Measurements from ENCODE around the gene GALNT5. TPM values are rescaled to one million over a fixed set of nuclear protein-coding genes. Genes with fewer than 3 reads are reported as not detected.

The GALNT5 gene
- total and polyA plus RNA-seq, 10 of the 15 experiments (the other 5 are each of a cell fraction or from before 2014, with no cell fraction given): under 0.01 to 0.25 (median 0.03) TPM; not detected in 4

DNA sequence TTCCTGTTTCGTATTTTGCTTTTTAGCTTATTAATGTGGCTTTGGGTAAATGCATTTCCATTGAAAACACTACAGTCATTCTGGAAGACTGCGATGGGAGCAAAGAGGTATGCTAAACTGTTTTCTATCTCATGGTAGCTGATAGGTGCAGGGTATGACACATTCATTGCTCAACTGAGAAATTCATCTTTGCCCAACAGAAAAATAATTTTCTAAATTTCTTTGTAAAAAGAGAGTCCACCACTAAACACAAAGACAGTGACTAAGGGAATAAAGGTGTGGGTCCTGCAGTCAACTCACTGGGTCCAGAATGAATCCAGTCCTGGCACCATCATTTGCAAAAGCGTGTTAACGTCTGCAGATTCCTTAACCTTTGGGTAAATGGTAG is 48.2 kb downstream of the GALNT5 start (continued):
- TF ChIP-seq, protein P1, sequence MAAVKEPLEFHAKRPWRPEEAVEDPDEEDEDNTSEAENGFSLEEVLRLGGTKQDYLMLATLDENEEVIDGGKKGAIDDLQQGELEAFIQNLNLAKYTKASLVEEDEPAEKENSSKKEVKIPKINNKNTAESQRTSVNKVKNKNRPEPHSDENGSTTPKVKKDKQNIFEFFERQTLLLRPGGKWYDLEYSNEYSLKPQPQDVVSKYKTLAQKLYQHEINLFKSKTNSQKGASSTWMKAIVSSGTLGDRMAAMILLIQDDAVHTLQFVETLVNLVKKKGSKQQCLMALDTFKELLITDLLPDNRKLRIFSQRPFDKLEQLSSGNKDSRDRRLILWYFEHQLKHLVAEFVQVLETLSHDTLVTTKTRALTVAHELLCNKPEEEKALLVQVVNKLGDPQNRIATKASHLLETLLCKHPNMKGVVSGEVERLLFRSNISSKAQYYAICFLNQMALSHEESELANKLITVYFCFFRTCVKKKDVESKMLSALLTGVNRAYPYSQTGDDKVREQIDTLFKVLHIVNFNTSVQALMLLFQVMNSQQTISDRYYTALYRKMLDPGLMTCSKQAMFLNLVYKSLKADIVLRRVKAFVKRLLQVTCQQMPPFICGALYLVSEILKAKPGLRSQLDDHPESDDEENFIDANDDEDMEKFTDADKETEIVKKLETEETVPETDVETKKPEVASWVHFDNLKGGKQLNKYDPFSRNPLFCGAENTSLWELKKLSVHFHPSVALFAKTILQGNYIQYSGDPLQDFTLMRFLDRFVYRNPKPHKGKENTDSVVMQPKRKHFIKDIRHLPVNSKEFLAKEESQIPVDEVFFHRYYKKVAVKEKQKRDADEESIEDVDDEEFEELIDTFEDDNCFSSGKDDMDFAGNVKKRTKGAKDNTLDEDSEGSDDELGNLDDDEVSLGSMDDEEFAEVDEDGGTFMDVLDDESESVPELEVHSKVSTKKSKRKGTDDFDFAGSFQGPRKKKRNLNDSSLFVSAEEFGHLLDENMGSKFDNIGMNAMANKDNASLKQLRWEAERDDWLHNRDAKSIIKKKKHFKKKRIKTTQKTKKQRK (IDR thresholded peaks at IDR 0.05; ENCODE audit: low read depth, low read length): no peak
- TF ChIP-seq EP300 (IDR thresholded peaks at IDR 0.05; ENCODE audit: borderline replicate concordance in 1 of 2, control insufficient read depth in 1 of 2, low read depth in 2 of 2, low read length in 2 of 2) (no peak), ZNF384 (IDR thresholded peaks at IDR 0.05; ENCODE audit: borderline replicate concordance, low read depth, low read length) (no peak), RAD51 (IDR thresholded peaks at IDR 0.05) (no peak), ASH2L (IDR thresholded peaks at IDR 0.05; ENCODE audit: borderline replicate concordance, low read depth) (no peak), RCOR1 (conservative IDR thresholded peaks at IDR 0.05; ENCODE audit: low read depth, low read length) (no peak), SPI1 (IDR thresholded peaks at IDR 0.05; ENCODE audit: borderline replicate concordance, insufficient read depth, low read depth, low read length) (no peak), KLF5 (IDR thresholded peaks at IDR 0.05; ENCODE audit: partially characterized antibody) (no peak), MEF2B (IDR thresholded peaks at IDR 0.05; ENCODE audit: partially characterized antibody, poor library complexity, severe bottlenecking) (no peak)
- TF ChIP-seq, protein P2, sequence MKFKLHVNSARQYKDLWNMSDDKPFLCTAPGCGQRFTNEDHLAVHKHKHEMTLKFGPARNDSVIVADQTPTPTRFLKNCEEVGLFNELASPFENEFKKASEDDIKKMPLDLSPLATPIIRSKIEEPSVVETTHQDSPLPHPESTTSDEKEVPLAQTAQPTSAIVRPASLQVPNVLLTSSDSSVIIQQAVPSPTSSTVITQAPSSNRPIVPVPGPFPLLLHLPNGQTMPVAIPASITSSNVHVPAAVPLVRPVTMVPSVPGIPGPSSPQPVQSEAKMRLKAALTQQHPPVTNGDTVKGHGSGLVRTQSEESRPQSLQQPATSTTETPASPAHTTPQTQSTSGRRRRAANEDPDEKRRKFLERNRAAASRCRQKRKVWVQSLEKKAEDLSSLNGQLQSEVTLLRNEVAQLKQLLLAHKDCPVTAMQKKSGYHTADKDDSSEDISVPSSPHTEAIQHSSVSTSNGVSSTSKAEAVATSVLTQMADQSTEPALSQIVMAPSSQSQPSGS (IDR thresholded peaks at IDR 0.05; ENCODE audit: low read length): no peak
- TF ChIP-seq, protein P3, sequence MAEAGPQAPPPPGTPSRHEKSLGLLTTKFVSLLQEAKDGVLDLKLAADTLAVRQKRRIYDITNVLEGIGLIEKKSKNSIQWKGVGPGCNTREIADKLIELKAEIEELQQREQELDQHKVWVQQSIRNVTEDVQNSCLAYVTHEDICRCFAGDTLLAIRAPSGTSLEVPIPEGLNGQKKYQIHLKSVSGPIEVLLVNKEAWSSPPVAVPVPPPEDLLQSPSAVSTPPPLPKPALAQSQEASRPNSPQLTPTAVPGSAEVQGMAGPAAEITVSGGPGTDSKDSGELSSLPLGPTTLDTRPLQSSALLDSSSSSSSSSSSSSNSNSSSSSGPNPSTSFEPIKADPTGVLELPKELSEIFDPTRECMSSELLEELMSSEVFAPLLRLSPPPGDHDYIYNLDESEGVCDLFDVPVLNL (IDR thresholded peaks at IDR 0.05; ENCODE audit: low read depth, low read length): no peak
- TF ChIP-seq, protein P4, sequence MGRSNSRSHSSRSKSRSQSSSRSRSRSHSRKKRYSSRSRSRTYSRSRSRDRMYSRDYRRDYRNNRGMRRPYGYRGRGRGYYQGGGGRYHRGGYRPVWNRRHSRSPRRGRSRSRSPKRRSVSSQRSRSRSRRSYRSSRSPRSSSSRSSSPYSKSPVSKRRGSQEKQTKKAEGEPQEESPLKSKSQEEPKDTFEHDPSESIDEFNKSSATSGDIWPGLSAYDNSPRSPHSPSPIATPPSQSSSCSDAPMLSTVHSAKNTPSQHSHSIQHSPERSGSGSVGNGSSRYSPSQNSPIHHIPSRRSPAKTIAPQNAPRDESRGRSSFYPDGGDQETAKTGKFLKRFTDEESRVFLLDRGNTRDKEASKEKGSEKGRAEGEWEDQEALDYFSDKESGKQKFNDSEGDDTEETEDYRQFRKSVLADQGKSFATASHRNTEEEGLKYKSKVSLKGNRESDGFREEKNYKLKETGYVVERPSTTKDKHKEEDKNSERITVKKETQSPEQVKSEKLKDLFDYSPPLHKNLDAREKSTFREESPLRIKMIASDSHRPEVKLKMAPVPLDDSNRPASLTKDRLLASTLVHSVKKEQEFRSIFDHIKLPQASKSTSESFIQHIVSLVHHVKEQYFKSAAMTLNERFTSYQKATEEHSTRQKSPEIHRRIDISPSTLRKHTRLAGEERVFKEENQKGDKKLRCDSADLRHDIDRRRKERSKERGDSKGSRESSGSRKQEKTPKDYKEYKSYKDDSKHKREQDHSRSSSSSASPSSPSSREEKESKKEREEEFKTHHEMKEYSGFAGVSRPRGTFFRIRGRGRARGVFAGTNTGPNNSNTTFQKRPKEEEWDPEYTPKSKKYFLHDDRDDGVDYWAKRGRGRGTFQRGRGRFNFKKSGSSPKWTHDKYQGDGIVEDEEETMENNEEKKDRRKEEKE (IDR thresholded peaks at IDR 0.05): no peak
- TF ChIP-seq, protein P5, sequence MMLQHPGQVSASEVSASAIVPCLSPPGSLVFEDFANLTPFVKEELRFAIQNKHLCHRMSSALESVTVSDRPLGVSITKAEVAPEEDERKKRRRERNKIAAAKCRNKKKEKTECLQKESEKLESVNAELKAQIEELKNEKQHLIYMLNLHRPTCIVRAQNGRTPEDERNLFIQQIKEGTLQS (IDR thresholded peaks at IDR 0.05; ENCODE audit: borderline replicate concordance, extremely low read depth, low read depth, low read length): no peak

Measured in GM12878 (cell line).